SU-DHL-6 (cell line): ENCODE results near the gene TMPRSS13.

Source experiments
- CTCF ChIP-seq: fragments of 200-600 bp; sonication (generic); IDR thresholded peaks from one replicate; pipeline ENCODE4 v1.5.1; 2017; ENCODE audit warnings: antibody characterized with exemption, mild to moderate bottlenecking, low read length, moderate library complexity; ENCODE audit not compliant: insufficient read depth, poor library complexity, severe bottlenecking
- EZH2phosphoT487 ChIP-seq: fragments of 200-600 bp; sonication (generic), shearing (Covaris generic); conservative IDR thresholded peaks from 2 replicates; pipeline ENCODE4 v1.6.1; 2018; ENCODE audit warnings: mild to moderate bottlenecking, antibody characterized with exemption, low read length, moderate library complexity, mixed read lengths

GRCh38 chr11:117962826-117963225 lies 33.6 kb upstream of the TMPRSS13 start:
- no peak for TF ChIP-seq EZH2phosphoT487
- no peak for TF ChIP-seq CTCF
